ENCODE data around the gene VRTN.

GRCh38 chr14:74364271-74364880 lies 16.1 kb downstream of the VRTN start:
- TF ChIP-seq POLR2AphosphoS5 (IDR thresholded peaks at IDR 0.05; ENCODE audit: low read depth, low read length): no peak
- TF ChIP-seq POLR2A (IDR thresholded peaks at IDR 0.05; ENCODE audit: low read depth, low read length): no peak
- no peak for TF ChIP-seq TAF1 (IDR thresholded peaks at IDR 0.05; ENCODE audit: low read depth, low read length)
